ENCODE data around the gene SDC1.

GRCh38 chr2:20179466-20179754 lies 45.5 kb downstream of the SDC1 start:
- no peak for TF ChIP-seq CTCF (IDR thresholded peaks at IDR 0.05)
- TF ChIP-seq POLR2A (IDR thresholded peaks at IDR 0.05): no peak
- no peak for TF ChIP-seq POLR2AphosphoS5 (IDR thresholded peaks at IDR 0.05)
- TF ChIP-seq EP300 (IDR thresholded peaks at IDR 0.05; ENCODE audit: low read depth): no peak
